SK-N-SH (cell line): ENCODE measurements around the gene CBX1.

Source experiments
- POLR2AphosphoS5 ChIP-seq: IDR thresholded peaks from 2 replicates; pipeline ENCODE4 v1.6.1; 2012; ENCODE audit warnings: low read depth, low read length
- TF ChIP-seq, protein P1 (sequence below): fragments of 200-600 bp; sonication (generic); IDR thresholded peaks from 2 replicates; pipeline ENCODE4 v1.6.1; 2017; ENCODE audit warnings: antibody characterized with exemption, mild to moderate bottlenecking, moderate library complexity

DNA sequence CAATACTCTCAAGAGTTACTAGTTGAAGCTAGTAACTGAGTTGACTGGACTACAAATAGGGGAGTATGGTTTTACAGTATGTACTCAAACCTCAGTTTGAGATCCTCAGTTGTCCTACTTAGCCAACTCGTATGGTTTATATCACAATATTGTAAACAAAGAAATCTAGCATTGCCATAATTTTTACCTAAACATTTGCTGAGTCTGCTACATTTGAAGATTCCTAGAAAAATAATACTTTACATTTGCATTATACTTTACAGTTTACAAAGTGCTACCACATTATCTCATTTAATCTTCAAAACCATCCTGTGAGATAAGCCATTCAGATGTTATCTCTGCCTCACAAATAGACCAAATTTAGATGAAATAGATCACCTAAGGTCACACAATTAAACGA, 16.3 kb downstream of the CBX1 start:
- TF ChIP-seq, protein P1, sequence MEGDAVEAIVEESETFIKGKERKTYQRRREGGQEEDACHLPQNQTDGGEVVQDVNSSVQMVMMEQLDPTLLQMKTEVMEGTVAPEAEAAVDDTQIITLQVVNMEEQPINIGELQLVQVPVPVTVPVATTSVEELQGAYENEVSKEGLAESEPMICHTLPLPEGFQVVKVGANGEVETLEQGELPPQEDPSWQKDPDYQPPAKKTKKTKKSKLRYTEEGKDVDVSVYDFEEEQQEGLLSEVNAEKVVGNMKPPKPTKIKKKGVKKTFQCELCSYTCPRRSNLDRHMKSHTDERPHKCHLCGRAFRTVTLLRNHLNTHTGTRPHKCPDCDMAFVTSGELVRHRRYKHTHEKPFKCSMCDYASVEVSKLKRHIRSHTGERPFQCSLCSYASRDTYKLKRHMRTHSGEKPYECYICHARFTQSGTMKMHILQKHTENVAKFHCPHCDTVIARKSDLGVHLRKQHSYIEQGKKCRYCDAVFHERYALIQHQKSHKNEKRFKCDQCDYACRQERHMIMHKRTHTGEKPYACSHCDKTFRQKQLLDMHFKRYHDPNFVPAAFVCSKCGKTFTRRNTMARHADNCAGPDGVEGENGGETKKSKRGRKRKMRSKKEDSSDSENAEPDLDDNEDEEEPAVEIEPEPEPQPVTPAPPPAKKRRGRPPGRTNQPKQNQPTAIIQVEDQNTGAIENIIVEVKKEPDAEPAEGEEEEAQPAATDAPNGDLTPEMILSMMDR: no peak
- TF ChIP-seq POLR2AphosphoS5: no peak
